Ishikawa (cell line): Measurements from ENCODE around the gene ZBTB40.

ENCODE experiments used
- CREB1 ChIP-seq: IDR thresholded peaks from 2 replicates; pipeline ENCODE4 v1.6.1; 2012; ENCODE audit warnings: low read depth
- EP300 ChIP-seq: IDR thresholded peaks from 2 replicates; pipeline ENCODE4 v1.6.1; 2012; ENCODE audit warnings: borderline replicate concordance
- FOXM1 ChIP-seq: IDR thresholded peaks from 2 replicates; pipeline ENCODE4 v1.6.1; 2012; ENCODE audit warnings: low read depth, borderline replicate concordance
- TAF1 ChIP-seq: IDR thresholded peaks from 2 replicates; pipeline ENCODE4 v1.6.1; 2012; ENCODE audit warnings: low read depth, mild to moderate bottlenecking
- TCF12 ChIP-seq: IDR thresholded peaks from 2 replicates; pipeline ENCODE4 v1.6.1; 2012; ENCODE audit warnings: low read depth
- TF ChIP-seq, protein P1 (sequence below): IDR thresholded peaks from 2 replicates; pipeline ENCODE4 v1.6.1; 2012
- TF ChIP-seq, protein P2 (sequence below): IDR thresholded peaks from 2 replicates; pipeline ENCODE4 v1.6.1; 2012

DNA sequence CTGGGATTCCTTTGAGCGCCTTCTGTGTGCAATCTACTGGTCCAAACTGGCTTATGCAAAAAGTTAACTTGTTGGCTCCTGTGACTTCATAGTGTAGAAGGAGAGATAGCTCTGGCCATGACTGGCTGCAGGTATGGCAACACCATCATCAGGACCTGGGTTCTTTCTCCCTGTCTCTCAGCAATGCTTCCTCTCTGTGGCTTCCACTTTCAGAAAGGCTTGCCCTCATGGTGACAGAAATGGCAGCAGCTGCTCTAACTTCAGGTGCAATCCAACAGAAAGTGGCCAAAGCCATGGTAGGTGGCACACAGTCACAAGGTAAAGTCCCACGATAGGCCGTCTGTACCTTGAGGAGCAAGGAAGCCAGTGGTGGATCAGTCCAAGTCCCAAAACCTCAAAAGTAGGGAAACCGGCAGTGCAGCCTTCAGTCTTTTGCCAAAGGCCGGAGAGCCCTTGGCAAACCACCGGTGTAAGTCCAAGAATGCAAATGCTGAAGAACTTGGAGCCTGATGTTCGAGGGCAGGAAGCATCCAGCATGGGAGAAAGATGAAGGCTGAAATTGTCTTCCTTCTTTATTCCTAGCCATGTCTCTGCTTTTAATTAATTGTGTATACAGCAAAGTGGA, 45.0 kb downstream of the ZBTB40 start:
- TF ChIP-seq CREB1, result no peak
- TF ChIP-seq TCF12, result no peak
- TF ChIP-seq, protein P1, sequence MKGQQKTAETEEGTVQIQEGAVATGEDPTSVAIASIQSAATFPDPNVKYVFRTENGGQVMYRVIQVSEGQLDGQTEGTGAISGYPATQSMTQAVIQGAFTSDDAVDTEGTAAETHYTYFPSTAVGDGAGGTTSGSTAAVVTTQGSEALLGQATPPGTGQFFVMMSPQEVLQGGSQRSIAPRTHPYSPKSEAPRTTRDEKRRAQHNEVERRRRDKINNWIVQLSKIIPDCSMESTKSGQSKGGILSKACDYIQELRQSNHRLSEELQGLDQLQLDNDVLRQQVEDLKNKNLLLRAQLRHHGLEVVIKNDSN, result no peak
- TF ChIP-seq TAF1, result no peak
- no peak for TF ChIP-seq EP300
- TF ChIP-seq, protein P2, sequence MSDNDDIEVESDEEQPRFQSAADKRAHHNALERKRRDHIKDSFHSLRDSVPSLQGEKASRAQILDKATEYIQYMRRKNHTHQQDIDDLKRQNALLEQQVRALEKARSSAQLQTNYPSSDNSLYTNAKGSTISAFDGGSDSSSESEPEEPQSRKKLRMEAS, result no peak
- no peak for TF ChIP-seq FOXM1
